Activated CD8-positive, alpha-beta memory T cell treated with anti-CD3 and anti-CD28 coated beads, Interleukin-2, amount 50 U/mL, for 1 hour (primary cell): ENCODE data around the gene GPC1.

Experiments used
- DNase-seq: peaks from one replicate; pipeline ENCODE4 v3.0.0-alpha.2; 2020; ENCODE audit errors: extremely low read depth

Gene GPC1

GRCh38 chr2:240498171-240498957 is 62.9 kb downstream of the GPC1 start:
- DNase-seq = no peak

GRCh38 chr2:240498958-240499260 is 63.4 kb downstream of the GPC1 start:
- no peak for DNase-seq

- no peak for DNase-seq
Observed at GRCh38 chr2:240499309-240500301, 64.1 kb downstream of the GPC1 start.

- no peak for DNase-seq
Observed at GRCh38 chr2:240500561-240501423, 65.3 kb downstream of the GPC1 start.

GRCh38 chr2:240501531-240501991 is 66.1 kb downstream of the GPC1 start:
- no peak for DNase-seq

- no peak for DNase-seq
Observed at GRCh38 chr2:240502059-240502429, 66.6 kb downstream of the GPC1 start.

GRCh38 chr2:240502430-240503121 is 67.1 kb downstream of the GPC1 start:
- no peak for DNase-seq

- no peak for DNase-seq
Observed at GRCh38 chr2:240503375-240503774, 67.9 kb downstream of the GPC1 start.

- DNase-seq = no peak
Observed at GRCh38 chr2:240503848-240504247, 68.4 kb downstream of the GPC1 start.

GRCh38 chr2:240505910-240506309 is 70.4 kb downstream of the GPC1 start:
- DNase-seq = no peak

GRCh38 chr2:240506406-240507059 is 71.1 kb downstream of the GPC1 start:
- no peak for DNase-seq

GRCh38 chr2:240507060-240507777 is 71.8 kb downstream of the GPC1 start:
- no peak for DNase-seq

GRCh38 chr2:240507778-240508251 is 72.4 kb downstream of the GPC1 start:
- DNase-seq = no peak

GRCh38 chr2:240508832-240509545 is 73.5 kb downstream of the GPC1 start:
- no peak for DNase-seq

GRCh38 chr2:240509667-240510512 is 74.4 kb downstream of the GPC1 start:
- no peak for DNase-seq

- DNase-seq = no peak
Observed at GRCh38 chr2:240510513-240511210, 75.2 kb downstream of the GPC1 start.

GRCh38 chr2:240511351-240512108 is 76.1 kb downstream of the GPC1 start:
- no peak for DNase-seq
